Left lung (tissue), 10 donors: ENCODE results near the gene NKD2. TPM values are rescaled to one million over a fixed set of nuclear protein-coding genes. Genes with fewer than 3 reads are reported as not detected.
A peak's percentile ranks its signal among the peaks of the same experiment; 100 is the strongest.

ENCODE experiments used
- ATAC-seq: fragments of 200-7000 bp; cut with Tn5 transposase; one replicate; pipeline ENCODE4 v1.9.1; 2020; ENCODE audit warnings: moderate library complexity
- DNase-seq, 4 donors: peaks; one replicate each; pipeline ENCODE4 v3.0.0-alpha.2; 2013 to 2020
- H3K27ac ChIP-seq, 2 donors: fragments of 200-600 bp; sonication (generic) in 1 of 2; one replicate each; pipeline versions ENCODE4 v1.5.0 to v1.8.0; 2020 to 2021
- H3K27me3 ChIP-seq, 2 donors: fragments of 200-600 bp; sonication (generic) in 1 of 2; one replicate each; pipeline versions ENCODE4 v1.5.0 to v1.8.0; 2020 to 2021
- H3K36me3 ChIP-seq, 2 donors: fragments of 200-600 bp; sonication (generic) in 1 of 2; one replicate each; pipeline versions ENCODE4 v1.5.0 to v1.8.0; 2020 to 2021
- H3K4me1 ChIP-seq, 2 donors: fragments of 200-600 bp; one replicate each; pipeline ENCODE4 v1.8.0; 2021
- H3K4me3 ChIP-seq, 2 donors: fragments of 200-600 bp; sonication (generic) in 1 of 2; one replicate each; pipeline versions ENCODE4 v1.5.0 to v1.8.0; 2020 to 2021; ENCODE audit warnings: mild to moderate bottlenecking in 1 of 2
- H3K9me3 ChIP-seq, 2 donors: fragments of 200-600 bp; sonication (generic) in 1 of 2; one replicate each; pipeline versions ENCODE4 v1.5.0 to v1.8.0; 2020 to 2021
- intact Hi-C, 2 donors: fragments of 100-400 bp; cut with DNase I; formaldehyde crosslinking; loops; one replicate each; pipeline versions ENCODE4 v1.11.2 to v1.14.2; 2022
- polyA plus RNA-seq, 6 donors: library from polyadenylated mRNA; unstranded; fragments of 120-200 nt; gene quantifications; one replicate each; pipeline ENCODE4 v1.2.1, GENCODE V29; 2013; ENCODE audit not compliant: insufficient read length in 6 of 6
- total RNA-seq, 2 donors: library from RNA; stranded (reverse); fragmentation: NEBNext Ultra II Directional; extraction: Animal tissue kit (Norgen Biotek cat#: 25700); gene quantifications; one replicate each; pipeline ENCODE4 v1.2.1, GENCODE V29; 2021
- TF ChIP-seq, protein P1 (sequence below), 2 donors: fragments of 200-600 bp; sonication (generic) in 1 of 2; IDR thresholded peaks; one replicate each; pipeline versions ENCODE4 v1.5.0 to v1.8.0; 2021; ENCODE audit warnings: antibody characterized with exemption in 2 of 2
- donor health status: DM: no; HTN: yes; CAD: no.
- donor health status: DM: no; HTN: no; CAD: no.

The NKD2 gene
- total and polyA plus RNA-seq, 8 donors, result 6.3 to 61.5 (median 10.3) TPM

GRCh38 chr5:995318-995717 is 13.3 kb upstream of the NKD2 start:
- DNase-seq, result peak in 1 of 4 donors; percentile 37

GRCh38 chr5:997001-997474 is 11.6 kb upstream of the NKD2 start:
- DNase-seq (peak in 3 of 4 donors; percentile 34 to 70 (median 34)), ATAC-seq (peak; percentile 35)
- H3K4me1 ChIP-seq, result no peaks in the 10 kb centered on the region
- intact Hi-C loops, result loop anchor here in 1 of 2 donors (10.0 kb wide), 1 partner anchor 138 kb away; no protein-coding TSS in a partner anchor
- H3K27ac ChIP-seq, result peak overlapping the region in 1 of 2 donors; percentile 26
- no peaks in the 10 kb centered on the region for H3K36me3 ChIP-seq
- no peaks in the 10 kb centered on the region for H3K27me3 ChIP-seq
- no peaks in the 10 kb centered on the region for H3K9me3 ChIP-seq
- H3K4me3 ChIP-seq, result no peak overlapping the region
- TF ChIP-seq, protein P1, sequence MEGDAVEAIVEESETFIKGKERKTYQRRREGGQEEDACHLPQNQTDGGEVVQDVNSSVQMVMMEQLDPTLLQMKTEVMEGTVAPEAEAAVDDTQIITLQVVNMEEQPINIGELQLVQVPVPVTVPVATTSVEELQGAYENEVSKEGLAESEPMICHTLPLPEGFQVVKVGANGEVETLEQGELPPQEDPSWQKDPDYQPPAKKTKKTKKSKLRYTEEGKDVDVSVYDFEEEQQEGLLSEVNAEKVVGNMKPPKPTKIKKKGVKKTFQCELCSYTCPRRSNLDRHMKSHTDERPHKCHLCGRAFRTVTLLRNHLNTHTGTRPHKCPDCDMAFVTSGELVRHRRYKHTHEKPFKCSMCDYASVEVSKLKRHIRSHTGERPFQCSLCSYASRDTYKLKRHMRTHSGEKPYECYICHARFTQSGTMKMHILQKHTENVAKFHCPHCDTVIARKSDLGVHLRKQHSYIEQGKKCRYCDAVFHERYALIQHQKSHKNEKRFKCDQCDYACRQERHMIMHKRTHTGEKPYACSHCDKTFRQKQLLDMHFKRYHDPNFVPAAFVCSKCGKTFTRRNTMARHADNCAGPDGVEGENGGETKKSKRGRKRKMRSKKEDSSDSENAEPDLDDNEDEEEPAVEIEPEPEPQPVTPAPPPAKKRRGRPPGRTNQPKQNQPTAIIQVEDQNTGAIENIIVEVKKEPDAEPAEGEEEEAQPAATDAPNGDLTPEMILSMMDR (IDR thresholded peaks at IDR 0.05), result no peak

More at GRCh38 chr5:995318-995717, 13.3 kb upstream of the NKD2 start:
- H3K4me3 ChIP-seq, result no peak overlapping the region
- H3K4me1 ChIP-seq, result peaks cover 0 to 1% of the 10 kb centered on the region in 2 donors
- intact Hi-C loops, result loop anchor here in 1 of 2 donors (10.0 kb wide), 1 partner anchor 139 kb away; no protein-coding TSS in a partner anchor
- ATAC-seq, result no peak
- TF ChIP-seq, protein P1 (IDR thresholded peaks at IDR 0.05), result no peak
- no peaks in the 10 kb centered on the region for H3K36me3 ChIP-seq
- H3K9me3 ChIP-seq, result no peaks in the 10 kb centered on the region
- peaks cover 0 to 15% of the 10 kb centered on the region in 2 donors for H3K27me3 ChIP-seq
- H3K27ac ChIP-seq, result no peak overlapping the region

GRCh38 chr5:997711-998110 is 10.9 kb upstream of the NKD2 start:
- TF ChIP-seq, protein P1 (IDR thresholded peaks at IDR 0.05), result no peak
- H3K27me3 ChIP-seq, result no peaks in the 10 kb centered on the region
- no peaks in the 10 kb centered on the region for H3K36me3 ChIP-seq
- ATAC-seq (no peak), DNase-seq (peak in 1 of 4 donors; percentile 47)
- no peaks in the 10 kb centered on the region for H3K4me1 ChIP-seq
- H3K9me3 ChIP-seq, result no peaks in the 10 kb centered on the region
- no peak overlapping the region for H3K4me3 ChIP-seq
- intact Hi-C loops, result loop anchor here in 1 of 2 donors (10.0 kb wide), 1 partner anchor 137 kb away; no protein-coding TSS in a partner anchor
- no peak overlapping the region for H3K27ac ChIP-seq

DNA sequence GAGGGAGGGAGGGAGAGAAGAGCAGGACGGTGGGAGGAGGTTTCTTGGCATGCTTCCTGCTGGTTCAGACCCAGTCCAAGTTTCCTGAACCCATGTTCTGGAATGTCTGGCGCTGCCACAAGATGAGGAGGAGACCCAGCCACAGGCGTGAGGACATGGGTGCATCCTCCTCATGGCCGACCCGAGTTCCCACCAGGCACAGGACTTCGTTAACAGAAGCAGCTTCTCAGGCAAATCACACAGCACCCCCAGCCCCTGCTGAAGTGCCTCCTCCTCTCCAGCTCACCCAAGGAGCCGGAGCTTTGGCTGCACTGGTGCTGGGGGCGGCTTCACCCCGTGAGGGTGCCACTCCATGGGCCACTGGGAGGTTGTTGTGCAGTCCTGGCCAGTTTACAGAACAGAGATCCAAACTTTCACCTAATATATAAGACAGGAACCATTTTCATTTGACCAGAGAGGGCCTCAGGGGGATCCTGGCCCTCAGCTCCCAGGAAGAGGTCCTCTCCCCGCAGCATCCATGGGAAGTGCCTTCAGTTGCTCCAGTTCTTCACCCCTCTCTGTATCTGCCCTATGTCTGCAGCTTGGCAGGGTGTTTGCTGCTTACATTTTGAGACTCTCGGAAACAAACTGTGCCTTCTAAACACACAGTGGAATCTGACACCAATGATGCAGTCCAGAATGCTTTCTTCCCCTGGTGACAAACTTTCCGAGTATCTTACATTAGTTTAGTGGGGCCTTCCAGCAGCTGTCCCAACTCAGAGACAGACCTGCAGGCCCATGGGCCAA is 10.2 kb upstream of the NKD2 start:
- TF ChIP-seq, protein P1 (IDR thresholded peaks at IDR 0.05), result no peak
- intact Hi-C loops, result loop anchor here in 1 of 2 donors (10.0 kb wide), 1 partner anchor 136 kb away; no protein-coding TSS in a partner anchor
- Histone ChIP-seq H3K4me1 (no peaks in the 10 kb centered on the region), H3K36me3 (no peaks in the 10 kb centered on the region), H3K9me3 (no peaks in the 10 kb centered on the region), H3K4me3 (no peak overlapping the region), H3K27ac (peak overlapping the region in 1 of 2 donors; percentile 1), H3K27me3 (peaks cover 0 to 4% of the 10 kb centered on the region in 2 donors)
- ATAC-seq, result no peak
- peak in 2 of 4 donors; percentile 30 to 54 for DNase-seq

GRCh38 chr5:999032-999501 is 9.5 kb upstream of the NKD2 start:
- TF ChIP-seq, protein P1 (IDR thresholded peaks at IDR 0.05), result no peak
- Histone ChIP-seq H3K27ac (peak overlapping the region in 1 of 2 donors; percentile 33), H3K36me3 (no peaks in the 10 kb centered on the region), H3K9me3 (no peaks in the 10 kb centered on the region), H3K27me3 (peaks cover 0 to 10% of the 10 kb centered on the region in 2 donors), H3K4me3 (no peak overlapping the region), H3K4me1 (no peaks in the 10 kb centered on the region)
- DNase-seq (peak in 2 of 4 donors; percentile 24 to 27), ATAC-seq (no peak)
- intact Hi-C loops, result loop anchor here in 1 of 2 donors (10.0 kb wide), 1 partner anchor 136 kb away; no protein-coding TSS in a partner anchor
